DND-41 (cell line): ENCODE measurements around the gene PELI1.

Experiments
- ATAC-seq: fragments of 200-7000 bp; cut with Tn5 transposase; 3 replicates; pipeline ENCODE4 v1.9.1; 2021; ENCODE audit warnings: low read depth; ENCODE audit not compliant: insufficient read depth
- DNase-seq: peaks from one replicate; pipeline ENCODE4 v3.0.0-alpha.2; 2020
- H2AFZ ChIP-seq: 2 replicates; pipeline ENCODE4 v1.6.0; 2012; ENCODE audit warnings: low read depth, low read length
- H3K27ac ChIP-seq: 2 replicates; pipeline ENCODE4 v1.5.1; 2012; ENCODE audit warnings: low read length, inconsistent platforms
- H3K27me3 ChIP-seq: fragments of 200-600 bp; sonication (generic); 2 replicates; pipeline ENCODE4 v1.6.0; 2012; ENCODE audit warnings: low read length, mild to moderate bottlenecking, inconsistent platforms; ENCODE audit not compliant: insufficient read depth, poor library complexity
- H3K36me3 ChIP-seq: 2 replicates; pipeline ENCODE4 v1.5.1; 2012; ENCODE audit warnings: low read length, inconsistent platforms; ENCODE audit not compliant: insufficient read depth
- H3K4me1 ChIP-seq: 2 replicates; pipeline ENCODE4 v1.5.1; 2012; ENCODE audit warnings: mild to moderate bottlenecking, low read length; ENCODE audit not compliant: insufficient read depth
- H3K4me2 ChIP-seq: 2 replicates; pipeline ENCODE4 v1.6.0; 2012; ENCODE audit warnings: mild to moderate bottlenecking, moderate library complexity, low read length, inconsistent platforms; ENCODE audit not compliant: insufficient read depth
- H3K4me3 ChIP-seq, 2 experiments: fragments of 200-600 bp in 1 of 2; shearing (Covaris generic) in 1 of 2; 2 replicates each; pipeline ENCODE4 v1.5.1; 2012 to 2016; ENCODE audit warnings: inconsistent platforms in 2 of 2, low read length in 2 of 2, mild to moderate bottlenecking in 2 of 2, low read depth in 1 of 2, moderate library complexity in 1 of 2
- H3K79me2 ChIP-seq: 2 replicates; pipeline ENCODE4 v1.6.0; 2012; ENCODE audit warnings: low read length, inconsistent platforms; ENCODE audit not compliant: insufficient read depth
- H3K9ac ChIP-seq: 2 replicates; pipeline ENCODE4 v1.6.0; 2012; ENCODE audit warnings: low read depth, mild to moderate bottlenecking, inconsistent platforms, low read length, moderate library complexity
- H3K9me3 ChIP-seq: 2 replicates; pipeline ENCODE4 v1.5.1; 2012; ENCODE audit warnings: low read length, moderate library complexity, mild to moderate bottlenecking, inconsistent platforms; ENCODE audit not compliant: insufficient read depth, severe bottlenecking
- H4K20me1 ChIP-seq: 2 replicates; pipeline ENCODE4 v1.6.0; 2012; ENCODE audit warnings: low read length; ENCODE audit not compliant: insufficient read depth
- CTCF ChIP-seq: IDR thresholded peaks from 2 replicates; pipeline ENCODE4 v1.5.1; 2012; ENCODE audit warnings: borderline replicate concordance, low read length, moderate library complexity, mild to moderate bottlenecking; ENCODE audit not compliant: poor library complexity, severe bottlenecking; ENCODE audit errors: extremely low read depth
- EZH2 ChIP-seq: IDR thresholded peaks from 3 replicates; pipeline ENCODE4 v1.6.1; 2012; ENCODE audit warnings: borderline replicate concordance, low read depth, mild to moderate bottlenecking, moderate library complexity, low read length, inconsistent platforms; ENCODE audit not compliant: severe bottlenecking

PELI1 gene

DNA sequence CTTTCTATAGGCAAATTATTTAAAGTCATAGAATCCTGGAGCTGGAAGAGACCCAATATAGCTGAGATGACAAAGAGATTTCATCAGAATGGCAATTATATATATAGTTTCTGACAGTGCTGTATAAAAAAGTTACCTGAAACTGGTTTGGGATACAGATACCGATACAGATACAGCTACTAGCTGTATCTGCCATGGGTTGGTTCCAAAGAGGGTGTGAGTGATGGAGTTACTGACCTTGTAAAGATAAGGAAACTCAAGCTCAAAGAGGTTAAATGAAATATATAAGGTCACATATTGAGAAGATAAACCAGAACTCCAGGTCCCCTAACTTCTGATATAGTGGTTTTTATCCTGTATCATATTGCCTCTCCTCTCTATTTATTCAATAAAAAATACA lies 10.9 kb downstream of the PELI1 start:
- no peaks in the 10 kb centered on the region for H3K9me3 ChIP-seq
- TF ChIP-seq EZH2 (no peak), CTCF (no peak)
- H3K27ac ChIP-seq = no peak overlapping the region
- H3K4me2 ChIP-seq = no peak overlapping the region
- no peak for DNase-seq
- ATAC-seq = no peak
- no peak overlapping the region for H3K4me3 ChIP-seq
- peaks cover 3% of the 10 kb centered on the region; the same call in 1 of the 2 replicates for H4K20me1 ChIP-seq
- peaks cover 19% of the 10 kb centered on the region for H3K4me1 ChIP-seq
- H3K27me3 ChIP-seq = no peaks in the 10 kb centered on the region
- H2AFZ ChIP-seq = no peak overlapping the region
- H3K9ac ChIP-seq = no peak overlapping the region
- H3K36me3 ChIP-seq = no peaks in the 10 kb centered on the region
- peaks cover 20% of the 10 kb centered on the region for H3K79me2 ChIP-seq

DNA sequence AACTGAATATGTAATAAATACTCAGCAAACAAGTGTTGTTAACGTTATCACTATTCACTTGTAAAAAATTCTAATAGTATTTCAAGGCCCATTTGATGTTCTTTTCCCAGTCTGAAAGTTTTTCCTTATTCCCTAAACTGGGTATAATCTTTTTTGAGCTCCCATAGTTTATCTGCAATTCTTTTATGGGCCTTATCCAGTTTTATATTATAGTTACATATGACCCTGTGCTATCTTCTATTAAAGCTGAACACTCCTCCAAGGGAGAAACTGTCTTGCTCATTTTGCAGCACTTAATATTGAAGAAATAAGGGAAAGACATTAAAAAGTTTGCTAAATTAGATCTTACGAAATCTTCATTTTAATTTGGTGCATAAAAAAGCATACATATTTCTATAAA lies 13.9 kb downstream of the PELI1 start:
- Histone ChIP-seq H3K9ac (no peak overlapping the region), H3K79me2 (peaks cover 13% of the 10 kb centered on the region), H3K9me3 (no peaks in the 10 kb centered on the region), H4K20me1 (no peaks in the 10 kb centered on the region), H3K27me3 (no peaks in the 10 kb centered on the region), H3K4me1 (peaks cover 12% of the 10 kb centered on the region), H3K4me3 (no peak overlapping the region), H3K4me2 (no peak overlapping the region), H3K36me3 (no peaks in the 10 kb centered on the region), H2AFZ (no peak overlapping the region), H3K27ac (no peak overlapping the region)
- ATAC-seq = no peak
- TF ChIP-seq CTCF (no peak), EZH2 (no peak)
- DNase-seq = no peak

DNA sequence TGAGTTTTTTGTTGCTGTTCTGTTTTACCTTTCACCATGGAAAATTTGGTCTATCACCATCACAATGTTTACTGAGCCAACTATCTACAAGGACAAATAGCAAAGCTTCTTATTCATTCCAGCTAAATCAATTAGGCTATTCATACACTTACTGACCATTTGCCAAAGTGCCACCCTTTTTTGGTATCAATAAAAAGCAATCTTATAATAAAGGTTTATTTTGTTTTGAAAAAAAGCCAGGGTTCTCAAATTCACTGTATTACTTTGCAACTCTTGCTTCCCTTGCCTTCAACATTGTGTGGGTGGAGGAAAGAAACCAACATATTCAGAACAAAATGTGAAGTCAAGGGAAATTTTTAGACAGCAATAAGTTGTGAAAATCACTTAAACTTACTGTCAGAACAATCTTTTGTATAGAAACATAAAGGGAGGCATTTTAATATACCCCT lies 15.3 kb downstream of the PELI1 start:
- H3K4me2 ChIP-seq = no peak overlapping the region
- no peak overlapping the region for H3K27ac ChIP-seq
- H3K27me3 ChIP-seq = no peaks in the 10 kb centered on the region
- H3K9ac ChIP-seq = no peak overlapping the region
- no peaks in the 10 kb centered on the region for H3K36me3 ChIP-seq
- no peak for ATAC-seq
- no peaks in the 10 kb centered on the region for H3K4me1 ChIP-seq
- H3K4me3 ChIP-seq = no peak overlapping the region
- H4K20me1 ChIP-seq = peaks cover 3% of the 10 kb centered on the region; the same call in 1 of the 2 replicates
- no peak for DNase-seq
- TF ChIP-seq CTCF (no peak), EZH2 (no peak)
- peaks cover 13% of the 10 kb centered on the region for H3K79me2 ChIP-seq
- no peaks in the 10 kb centered on the region for H3K9me3 ChIP-seq
- no peak overlapping the region for H2AFZ ChIP-seq

- H3K27me3 ChIP-seq = no peaks in the 10 kb centered on the region
- H3K9ac ChIP-seq = no peak overlapping the region
- no peak overlapping the region for H3K4me2 ChIP-seq
- no peak overlapping the region for H3K4me3 ChIP-seq
- TF ChIP-seq CTCF = no peak
- no peak for TF ChIP-seq EZH2
- DNase-seq = no peak
- no peak overlapping the region for H3K27ac ChIP-seq
- no peaks in the 10 kb centered on the region for H3K36me3 ChIP-seq
- H3K4me1 ChIP-seq = no peaks in the 10 kb centered on the region
- H3K79me2 ChIP-seq = peaks cover 13% of the 10 kb centered on the region
- no peaks in the 10 kb centered on the region for H3K9me3 ChIP-seq
- peaks cover 3% of the 10 kb centered on the region; the same call in 1 of the 2 replicates for H4K20me1 ChIP-seq
- no peak overlapping the region for H2AFZ ChIP-seq
- ATAC-seq = no peak
Observed at GRCh38 chr2:64128406-64128805, 15.8 kb downstream of the PELI1 start.
